Measurements from ENCODE around the gene TRNP1.
A peak's percentile ranks its signal among the peaks of the same experiment; 100 is the strongest.
"Not testable (repeated sequence)": the region's sequence is repeated elsewhere in the genome, so short reads cannot be mapped to it uniquely, and the experiment has no call there.

Gene TRNP1

DNA sequence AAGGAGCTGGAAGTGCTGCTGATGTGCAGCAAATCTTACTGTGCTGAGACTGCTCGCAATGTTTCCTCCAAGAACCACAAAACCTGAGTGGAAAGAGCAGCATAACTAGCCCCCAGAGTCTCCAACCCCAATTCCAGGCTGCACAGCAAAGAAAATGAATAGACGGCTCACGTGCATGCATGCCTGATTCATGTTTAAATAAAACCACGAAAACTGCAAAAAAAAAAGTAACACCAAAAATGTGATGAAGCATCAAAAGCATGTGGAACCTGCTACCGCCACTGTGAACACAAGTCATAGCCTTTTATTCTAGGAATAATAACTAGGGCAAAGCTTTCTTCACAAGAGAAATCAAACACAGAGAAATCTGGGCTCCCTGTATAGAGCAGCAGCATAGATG lies 9.6 kb upstream of the TRNP1 start:
- H3K36me3 Mint-ChIP-seq (ENCODE audit: insufficient read depth), result peaks cover 4% of the 10 kb centered on the region
- H3K4me1 Mint-ChIP-seq (ENCODE audit: low read depth in 2 of 2), result no peaks in the 10 kb centered on the region
- H3K4me3 Mint-ChIP-seq, result no peak overlapping the region
- no peak for ATAC-seq (replicated peaks)
- peaks cover 32 to 55% of the 10 kb centered on the region in 2 donors for H3K27me3 Mint-ChIP-seq
- H3K9me3 Mint-ChIP-seq, result no peaks in the 10 kb centered on the region
- no peak overlapping the region for H3K27ac Mint-ChIP-seq
- DNase-seq, result no peak

DNA sequence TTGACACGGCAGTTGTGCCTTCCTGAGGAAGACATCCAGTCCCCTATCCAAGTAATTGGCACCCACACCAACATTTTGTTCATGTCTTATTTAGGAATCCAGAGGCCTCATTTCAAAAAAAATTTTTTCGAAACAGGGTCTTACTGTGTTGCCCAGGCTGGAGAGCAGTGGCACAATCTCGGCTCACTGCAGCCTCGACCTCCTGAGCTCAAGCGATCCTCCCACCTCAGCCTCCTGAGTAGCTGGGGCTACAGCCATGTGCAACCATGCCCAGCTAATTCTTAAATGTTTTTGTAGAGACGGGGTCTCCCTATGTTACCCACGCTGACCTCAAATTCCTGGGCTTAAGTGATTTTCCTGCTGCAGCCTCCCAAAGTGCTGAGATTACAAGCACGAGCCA lies 9.2 kb upstream of the TRNP1 start:
- H3K27ac Mint-ChIP-seq, result no peak overlapping the region
- DNase-seq (no peak), ATAC-seq (replicated peaks) (no peak)
- H3K36me3 Mint-ChIP-seq (ENCODE audit: insufficient read depth), result peaks cover 4% of the 10 kb centered on the region
- H3K4me1 Mint-ChIP-seq (ENCODE audit: low read depth in 2 of 2), result no peaks in the 10 kb centered on the region
- H3K27me3 Mint-ChIP-seq, result peaks cover 34 to 54% of the 10 kb centered on the region in 2 donors
- H3K9me3 Mint-ChIP-seq, result no peaks in the 10 kb centered on the region
- no peak overlapping the region for H3K4me3 Mint-ChIP-seq

DNA sequence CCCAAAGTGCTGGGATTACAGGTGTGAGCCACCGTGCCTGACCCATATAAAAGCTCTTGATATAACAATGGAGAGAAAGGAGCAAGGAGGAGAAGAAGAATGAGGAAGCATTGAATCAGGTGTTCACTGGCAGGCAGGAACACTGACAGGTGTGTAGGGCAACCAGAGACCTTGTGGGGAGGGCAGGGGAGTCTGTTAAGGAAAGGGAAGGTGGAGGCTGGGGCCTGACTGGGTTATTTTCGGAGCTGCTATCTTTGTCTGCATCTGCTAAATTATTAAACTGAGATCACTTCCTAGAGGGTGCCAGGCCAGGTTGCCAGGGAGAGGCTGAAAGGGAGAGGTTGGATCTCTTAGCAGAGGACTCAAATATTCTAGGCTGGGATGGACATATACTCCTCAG lies 6.8 kb upstream of the TRNP1 start:
- H3K4me1 Mint-ChIP-seq (ENCODE audit: low read depth in 2 of 2), result peaks cover 0 to under 1% of the 10 kb centered on the region in 2 donors
- peaks cover 41 to 68% of the 10 kb centered on the region in 2 donors for H3K27me3 Mint-ChIP-seq
- ATAC-seq (replicated peaks) (no peak), DNase-seq (no peak)
- H3K4me3 Mint-ChIP-seq, result no peak overlapping the region
- peaks cover 4% of the 10 kb centered on the region for H3K36me3 Mint-ChIP-seq (ENCODE audit: insufficient read depth)
- H3K27ac Mint-ChIP-seq, result no peak overlapping the region
- no peaks in the 10 kb centered on the region for H3K9me3 Mint-ChIP-seq

DNA sequence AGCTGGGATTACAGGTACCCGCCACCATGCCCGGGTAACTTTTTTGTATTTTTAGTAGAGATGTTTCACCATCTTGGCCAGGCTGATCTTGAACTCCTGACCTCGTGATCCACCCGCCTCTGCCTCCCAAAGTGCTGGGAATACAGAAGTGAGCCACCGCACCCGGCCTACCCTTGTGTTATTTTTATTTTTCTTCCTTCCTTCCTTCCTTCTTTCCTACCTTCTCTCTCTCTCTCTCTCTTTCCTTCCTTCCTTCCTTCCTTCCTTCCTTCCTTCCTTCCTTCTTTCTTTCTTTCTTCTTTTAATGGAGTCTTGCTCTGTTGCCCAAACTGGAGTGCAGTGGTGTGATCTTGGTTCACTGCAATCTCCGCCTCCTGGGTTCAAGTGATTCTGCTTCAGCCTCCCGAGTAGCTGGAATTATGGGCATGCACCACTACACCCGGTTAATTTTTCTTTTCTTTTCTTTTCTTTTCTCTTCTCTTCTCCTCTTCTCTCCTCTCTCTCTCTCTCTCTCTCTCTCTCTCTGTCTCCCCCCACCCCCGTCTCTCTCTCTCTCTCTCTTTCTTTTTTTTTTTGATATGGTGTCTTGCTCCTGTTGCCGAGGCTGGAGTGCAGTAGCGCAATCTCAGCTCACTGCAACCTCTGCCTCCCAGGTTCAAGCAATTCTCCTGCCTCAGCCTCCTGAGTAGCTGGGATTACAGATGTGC lies 3.9 kb upstream of the TRNP1 start:
- H3K9me3 Mint-ChIP-seq; H3K4me1 Mint-ChIP-seq (ENCODE audit: low read depth in 2 of 2); H3K4me3 Mint-ChIP-seq; ATAC-seq (replicated peaks); H3K27ac Mint-ChIP-seq; DNase-seq; H3K36me3 Mint-ChIP-seq (ENCODE audit: insufficient read depth): not testable (repeated sequence)
- peaks cover 43 to 64% of the 10 kb centered on the region in 2 donors for H3K27me3 Mint-ChIP-seq

DNA sequence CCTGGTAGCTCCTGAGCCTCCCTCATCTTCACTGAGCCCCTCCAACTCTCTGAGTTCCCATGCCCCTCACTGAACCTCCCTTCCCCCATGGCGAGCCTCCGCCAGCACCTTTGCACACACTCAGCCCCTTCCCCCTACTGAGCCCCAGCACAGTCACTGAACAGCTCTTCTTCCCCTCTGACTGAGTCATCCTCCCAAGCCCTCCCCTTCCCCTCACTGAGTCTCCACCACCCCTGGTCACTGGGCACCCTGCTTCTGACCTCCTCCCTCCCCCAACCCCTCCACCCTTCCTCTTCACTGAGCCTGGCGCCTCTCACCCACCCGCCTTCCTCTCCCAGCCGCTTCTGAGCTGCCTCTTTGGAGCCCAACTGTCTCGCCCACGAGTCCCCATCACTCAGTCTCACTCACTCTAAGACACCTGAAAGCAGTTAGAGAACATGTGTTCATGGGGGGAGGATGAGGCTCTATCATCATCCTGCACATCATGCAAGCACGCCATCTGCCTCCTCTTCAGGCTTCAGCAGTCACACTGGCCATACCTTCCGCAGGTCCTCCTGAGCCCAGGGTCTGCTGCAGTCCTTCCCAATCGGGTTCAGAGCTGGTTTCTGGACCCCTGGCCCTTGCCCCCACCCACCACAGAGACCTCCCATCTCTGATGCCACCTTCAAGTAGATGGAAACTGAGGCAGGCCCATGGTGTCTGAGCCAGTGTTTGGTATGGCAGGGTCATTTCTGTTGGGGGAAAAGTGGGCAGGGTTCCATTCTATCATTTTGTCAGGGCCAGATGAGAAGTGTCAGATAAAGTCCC lies 2.0 kb upstream of the TRNP1 start:
- H3K27me3 Mint-ChIP-seq, result peaks cover 53 to 70% of the 10 kb centered on the region in 2 donors
- H3K36me3 Mint-ChIP-seq (ENCODE audit: insufficient read depth), result no peaks in the 10 kb centered on the region
- peak overlapping the region in 1 of 2 donors; percentile 20 for H3K4me3 Mint-ChIP-seq
- H3K4me1 Mint-ChIP-seq (ENCODE audit: low read depth in 2 of 2), result peaks cover 5 to 7% of the 10 kb centered on the region in 2 donors
- ATAC-seq (replicated peaks) (no peak), DNase-seq (no peak)
- no peaks in the 10 kb centered on the region for H3K9me3 Mint-ChIP-seq
- H3K27ac Mint-ChIP-seq, result peak overlapping the region in 1 of 2 donors; percentile 55

DNA sequence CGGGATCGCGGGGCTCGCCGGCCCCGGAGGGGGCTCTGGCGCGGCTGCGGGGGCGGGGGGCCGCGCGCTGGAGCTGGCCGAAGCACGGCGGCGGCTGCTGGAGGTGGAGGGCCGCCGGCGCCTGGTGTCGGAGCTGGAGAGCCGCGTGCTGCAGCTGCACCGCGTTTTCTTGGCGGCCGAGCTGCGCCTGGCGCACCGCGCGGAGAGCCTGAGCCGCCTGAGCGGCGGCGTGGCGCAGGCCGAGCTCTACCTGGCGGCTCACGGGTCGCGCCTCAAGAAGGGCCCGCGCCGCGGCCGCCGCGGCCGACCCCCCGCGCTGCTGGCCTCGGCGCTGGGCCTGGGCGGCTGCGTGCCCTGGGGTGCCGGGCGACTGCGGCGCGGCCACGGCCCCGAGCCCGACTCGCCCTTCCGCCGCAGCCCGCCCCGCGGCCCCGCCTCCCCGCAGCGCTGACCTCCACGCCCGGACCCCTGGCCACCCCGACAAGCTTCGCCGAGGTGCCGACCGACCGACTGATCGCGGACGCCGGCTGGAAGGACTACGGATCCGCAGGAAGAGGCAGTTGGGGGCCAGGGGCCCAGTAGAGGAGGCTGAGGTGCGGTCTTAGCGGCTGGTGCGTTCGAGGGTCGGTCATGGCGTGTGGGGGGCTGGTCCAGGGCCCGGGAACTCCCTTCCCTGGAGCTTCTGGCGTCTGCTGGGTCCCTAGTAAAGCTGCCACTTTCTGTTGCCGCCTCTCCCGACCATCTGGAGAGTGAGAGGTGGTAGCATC lies 711 bp downstream of the TRNP1 start:
- H3K4me3 Mint-ChIP-seq, result peak overlapping the region; percentile 62 to 65
- no peak for DNase-seq
- H3K9me3 Mint-ChIP-seq, result no peaks in the 10 kb centered on the region
- peaks cover 11 to 15% of the 10 kb centered on the region in 2 donors for H3K4me1 Mint-ChIP-seq (ENCODE audit: low read depth in 2 of 2)
- ATAC-seq (replicated peaks), result peak; percentile 43
- H3K36me3 Mint-ChIP-seq (ENCODE audit: insufficient read depth), result no peaks in the 10 kb centered on the region
- no peak overlapping the region for H3K27ac Mint-ChIP-seq
- H3K27me3 Mint-ChIP-seq, result peaks cover 47 to 78% of the 10 kb centered on the region in 2 donors

DNA sequence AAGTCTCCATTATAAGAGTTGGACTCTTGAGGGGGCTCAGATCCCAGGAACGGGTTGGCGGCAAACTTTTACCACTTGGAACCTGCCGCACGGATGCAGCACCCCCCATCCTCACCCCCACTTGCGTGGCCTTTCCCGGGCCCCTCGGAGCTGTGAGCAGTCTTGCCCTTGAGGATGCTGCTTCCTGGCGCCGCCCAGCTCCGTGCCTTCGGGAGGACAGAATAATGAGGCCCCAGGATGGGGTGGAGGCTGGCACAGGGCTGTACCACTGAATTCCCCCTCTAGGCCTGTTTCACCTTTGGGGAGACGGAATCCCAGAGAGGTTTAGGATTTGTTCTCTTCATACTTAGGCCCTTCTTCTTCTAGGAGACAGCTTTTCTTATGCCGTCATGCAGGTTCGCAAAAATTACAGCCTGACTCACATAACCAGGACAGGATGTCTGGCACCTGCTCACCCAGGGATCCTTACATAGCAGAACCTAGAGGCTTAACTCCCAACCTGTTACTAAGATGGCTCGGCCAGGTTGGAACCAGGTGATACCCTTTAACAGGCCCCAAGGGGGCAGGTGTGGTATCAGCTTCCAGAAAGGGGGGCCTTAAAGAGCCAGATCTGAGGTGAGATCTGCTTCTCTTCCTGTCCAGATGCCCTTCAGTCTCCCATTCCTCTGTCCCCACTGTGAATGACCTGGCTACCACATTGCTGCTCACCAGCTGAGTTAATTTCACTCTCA lies 1.5 kb downstream of the TRNP1 start:
- peak overlapping the region; percentile 62 to 65 for H3K4me3 Mint-ChIP-seq
- H3K27me3 Mint-ChIP-seq, result peaks cover 40 to 70% of the 10 kb centered on the region in 2 donors
- H3K27ac Mint-ChIP-seq, result no peak overlapping the region
- no peak for DNase-seq
- peaks cover 11 to 15% of the 10 kb centered on the region in 2 donors for H3K4me1 Mint-ChIP-seq (ENCODE audit: low read depth in 2 of 2)
- H3K9me3 Mint-ChIP-seq, result no peaks in the 10 kb centered on the region
- no peaks in the 10 kb centered on the region for H3K36me3 Mint-ChIP-seq (ENCODE audit: insufficient read depth)
- no peak for ATAC-seq (replicated peaks)

DNA sequence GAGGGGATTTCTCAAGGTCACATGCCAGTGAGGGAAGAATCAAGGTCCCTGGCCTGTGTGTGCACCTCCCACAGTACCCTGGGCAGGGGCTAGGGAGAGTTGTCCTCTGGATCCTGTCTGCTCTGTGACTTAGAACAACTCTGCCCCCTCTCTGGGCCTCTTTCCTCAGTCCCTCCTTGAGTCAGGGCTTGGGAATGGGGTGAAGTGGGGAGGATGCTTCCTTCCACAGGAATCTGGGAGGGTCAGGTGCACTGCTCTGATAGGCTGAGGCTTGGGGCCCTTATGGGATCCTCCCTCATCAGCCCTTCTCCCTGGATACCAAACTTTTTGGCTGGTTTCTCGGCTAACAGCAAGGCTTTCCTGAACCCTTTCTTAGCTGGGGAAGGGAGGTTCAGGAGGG lies 2.5 kb downstream of the TRNP1 start:
- Mint-ChIP-seq H3K4me1 (ENCODE audit: low read depth in 2 of 2) (peaks cover 11 to 15% of the 10 kb centered on the region in 2 donors), H3K4me3 (no peak overlapping the region), H3K27ac (no peak overlapping the region), H3K9me3 (no peaks in the 10 kb centered on the region), H3K27me3 (peaks cover 37 to 59% of the 10 kb centered on the region in 2 donors), H3K36me3 (ENCODE audit: insufficient read depth) (no peaks in the 10 kb centered on the region)
- no peak for DNase-seq
- no peak for ATAC-seq (replicated peaks)

DNA sequence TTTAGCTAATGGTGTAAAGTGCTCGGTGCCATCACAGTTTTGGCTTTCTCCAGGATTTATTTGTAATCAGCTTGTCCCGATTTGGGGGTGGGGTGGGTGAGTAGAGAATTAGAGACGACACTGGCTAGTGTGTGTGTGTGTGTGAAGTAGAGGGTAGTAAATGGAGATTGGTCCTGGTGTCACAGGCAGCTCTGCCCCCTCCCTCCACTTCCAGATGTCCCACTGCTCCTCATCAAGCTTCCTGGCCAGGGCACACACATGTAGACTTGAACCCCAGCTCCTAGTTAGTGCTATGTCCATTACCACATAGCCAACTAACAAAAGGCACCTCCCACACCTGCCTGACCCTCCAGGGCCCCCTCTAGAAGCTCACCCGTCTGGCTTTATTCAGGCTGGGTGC lies 3.2 kb downstream of the TRNP1 start:
- Mint-ChIP-seq H3K4me1 (ENCODE audit: low read depth in 2 of 2) (peaks cover 11 to 14% of the 10 kb centered on the region in 2 donors), H3K27ac (no peak overlapping the region), H3K36me3 (ENCODE audit: insufficient read depth) (no peaks in the 10 kb centered on the region), H3K27me3 (peaks cover 31 to 53% of the 10 kb centered on the region in 2 donors), H3K9me3 (no peaks in the 10 kb centered on the region), H3K4me3 (no peak overlapping the region)
- DNase-seq (no peak), ATAC-seq (replicated peaks) (no peak)

DNA sequence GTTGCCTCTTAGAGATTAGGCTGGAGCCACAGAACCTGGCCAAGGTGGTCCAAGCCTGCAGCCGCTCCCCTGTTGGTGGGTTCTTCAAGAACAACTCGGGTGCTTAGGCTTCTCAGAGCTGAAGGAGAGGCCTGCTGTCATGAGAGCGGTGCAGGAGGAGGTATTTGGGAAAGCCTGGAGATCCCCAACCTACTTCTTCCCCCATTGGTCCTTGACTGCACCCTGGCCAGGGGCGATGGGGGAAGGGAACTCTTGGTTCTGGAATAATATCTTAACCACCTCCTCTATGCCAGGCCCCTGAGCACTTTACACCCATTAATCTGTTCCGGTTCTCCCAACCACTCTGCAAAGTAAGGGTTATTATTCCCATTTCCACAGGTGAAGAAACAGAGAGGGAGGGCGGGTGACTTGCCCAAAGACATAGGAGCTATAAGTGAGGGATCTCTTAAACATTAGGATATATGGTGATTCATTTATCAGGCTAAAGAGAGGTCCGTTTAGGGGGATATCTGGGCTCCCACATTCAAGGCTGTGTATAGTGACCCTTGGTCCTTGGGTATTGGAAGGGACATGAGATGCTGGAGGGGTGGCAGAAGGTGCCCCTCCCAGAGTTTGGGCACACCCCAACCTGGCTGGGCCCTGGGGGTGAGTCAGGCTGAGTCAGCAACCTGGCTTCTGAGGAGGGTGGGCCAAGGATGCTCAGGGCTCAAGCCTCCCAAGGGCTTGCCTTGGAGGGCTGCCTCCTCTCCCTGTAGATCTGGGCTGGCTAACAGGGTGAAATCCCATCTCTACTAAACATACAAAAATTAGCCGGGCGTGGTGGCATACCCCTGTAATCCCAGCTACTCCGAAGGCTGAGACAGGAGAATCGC lies 5.2 kb downstream of the TRNP1 start:
- no peak for DNase-seq
- Mint-ChIP-seq H3K27me3 (peaks cover 21 to 38% of the 10 kb centered on the region in 2 donors), H3K9me3 (no peaks in the 10 kb centered on the region), H3K27ac (no peak overlapping the region), H3K4me1 (ENCODE audit: low read depth in 2 of 2) (peaks cover 6 to 7% of the 10 kb centered on the region in 2 donors), H3K36me3 (ENCODE audit: insufficient read depth) (no peaks in the 10 kb centered on the region), H3K4me3 (no peak overlapping the region)
- no peak for ATAC-seq (replicated peaks)

DNA sequence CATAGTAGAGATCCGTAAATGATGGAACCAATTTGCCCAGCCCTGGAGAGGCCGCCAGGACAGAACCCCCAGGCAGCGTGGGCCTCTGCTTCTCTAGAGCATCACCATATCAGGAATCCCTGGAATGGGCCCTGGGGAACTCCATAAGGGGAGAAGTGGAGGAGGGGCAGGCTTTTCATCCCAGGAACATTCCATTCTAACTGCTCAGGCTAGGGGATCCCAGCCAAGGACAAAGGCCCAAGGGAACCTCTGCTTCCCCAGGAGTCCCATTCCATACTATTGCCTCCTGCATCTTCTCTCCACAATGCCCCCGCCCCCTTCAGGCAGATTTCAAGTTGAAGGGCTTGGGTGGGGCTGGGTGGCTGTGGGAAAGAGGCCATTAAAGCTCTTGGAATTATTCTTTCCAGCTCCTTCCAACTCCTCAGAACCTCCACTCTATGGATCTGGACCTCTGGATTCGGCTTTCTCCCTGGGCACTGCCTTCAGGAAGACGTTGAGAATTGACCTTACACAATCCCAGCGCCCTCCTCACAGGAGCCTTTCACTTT lies 6.0 kb downstream of the TRNP1 start:
- Mint-ChIP-seq H3K27me3 (peaks cover 21 to 37% of the 10 kb centered on the region in 2 donors), H3K9me3 (no peaks in the 10 kb centered on the region), H3K36me3 (ENCODE audit: insufficient read depth) (no peaks in the 10 kb centered on the region), H3K4me3 (no peak overlapping the region), H3K27ac (no peak overlapping the region), H3K4me1 (ENCODE audit: low read depth in 2 of 2) (peaks cover 6 to 7% of the 10 kb centered on the region in 2 donors)
- no peak for DNase-seq
- no peak for ATAC-seq (replicated peaks)
